ENCODE results near the gene PITRM1.

PITRM1 gene

GRCh38 chr10:3115685-3116084 lies 56.9 kb downstream of the PITRM1 start:
- TF ChIP-seq, protein P1, sequence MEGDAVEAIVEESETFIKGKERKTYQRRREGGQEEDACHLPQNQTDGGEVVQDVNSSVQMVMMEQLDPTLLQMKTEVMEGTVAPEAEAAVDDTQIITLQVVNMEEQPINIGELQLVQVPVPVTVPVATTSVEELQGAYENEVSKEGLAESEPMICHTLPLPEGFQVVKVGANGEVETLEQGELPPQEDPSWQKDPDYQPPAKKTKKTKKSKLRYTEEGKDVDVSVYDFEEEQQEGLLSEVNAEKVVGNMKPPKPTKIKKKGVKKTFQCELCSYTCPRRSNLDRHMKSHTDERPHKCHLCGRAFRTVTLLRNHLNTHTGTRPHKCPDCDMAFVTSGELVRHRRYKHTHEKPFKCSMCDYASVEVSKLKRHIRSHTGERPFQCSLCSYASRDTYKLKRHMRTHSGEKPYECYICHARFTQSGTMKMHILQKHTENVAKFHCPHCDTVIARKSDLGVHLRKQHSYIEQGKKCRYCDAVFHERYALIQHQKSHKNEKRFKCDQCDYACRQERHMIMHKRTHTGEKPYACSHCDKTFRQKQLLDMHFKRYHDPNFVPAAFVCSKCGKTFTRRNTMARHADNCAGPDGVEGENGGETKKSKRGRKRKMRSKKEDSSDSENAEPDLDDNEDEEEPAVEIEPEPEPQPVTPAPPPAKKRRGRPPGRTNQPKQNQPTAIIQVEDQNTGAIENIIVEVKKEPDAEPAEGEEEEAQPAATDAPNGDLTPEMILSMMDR (conservative IDR thresholded peaks at IDR 0.05; ENCODE audit: control insufficient read depth, insufficient read depth, low read depth, low read length) = no peak
- H3K4me3 ChIP-seq (ENCODE audit: control insufficient read depth, low read depth, low read length) = no peak overlapping the region
- DNase-seq (ENCODE audit: low read depth) = no peak

DNA sequence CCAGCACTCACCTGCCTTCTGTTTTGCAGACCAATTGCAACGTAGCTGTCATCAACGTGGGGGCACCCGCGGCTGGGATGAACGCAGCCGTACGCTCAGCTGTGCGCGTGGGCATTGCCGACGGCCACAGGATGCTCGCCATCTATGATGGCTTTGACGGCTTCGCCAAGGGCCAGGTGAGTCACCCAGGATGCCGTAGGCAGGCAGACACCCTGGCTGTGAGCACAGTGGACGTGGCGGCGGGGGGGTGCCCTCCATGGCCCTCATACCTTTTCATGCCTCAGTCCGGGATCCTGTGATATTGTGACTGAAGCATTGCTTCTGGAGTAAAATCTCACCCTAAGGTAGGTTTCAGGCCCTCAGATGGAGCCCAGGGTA lies 59.2 kb downstream of the PITRM1 start:
- no peak overlapping the region for H3K4me3 ChIP-seq (ENCODE audit: control insufficient read depth, low read depth, low read length)
- no peak for DNase-seq (ENCODE audit: low read depth)
- TF ChIP-seq, protein P1 (conservative IDR thresholded peaks at IDR 0.05; ENCODE audit: control insufficient read depth, insufficient read depth, low read depth, low read length) = no peak

DNA sequence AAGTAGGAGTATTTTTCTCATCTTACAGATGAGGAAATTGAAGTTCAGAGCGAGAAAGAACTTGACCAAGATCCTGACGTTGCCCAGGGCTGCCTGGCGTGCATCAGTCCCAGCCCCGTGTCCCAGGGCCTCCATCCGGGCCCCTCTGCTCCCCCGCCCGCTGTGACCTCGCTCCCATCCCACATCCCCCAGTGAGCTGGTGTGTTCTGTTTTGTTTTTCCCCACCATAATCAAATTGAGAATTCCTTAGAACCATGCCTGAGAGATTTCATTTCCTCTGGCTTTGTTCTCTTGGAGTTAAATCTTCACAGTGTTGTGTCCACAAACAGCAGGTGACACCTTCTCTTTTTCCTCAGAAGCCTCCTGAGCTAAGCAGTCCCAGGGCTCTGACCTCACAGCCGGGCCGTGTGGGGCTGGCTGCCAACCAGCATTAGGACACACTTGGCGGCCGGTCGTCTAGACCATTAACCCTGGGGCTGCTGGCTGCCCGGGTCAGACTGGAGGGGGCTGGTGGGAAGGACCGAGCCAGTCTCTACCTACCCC lies 60.9 kb downstream of the PITRM1 start:
- no peak overlapping the region for H3K4me3 ChIP-seq (ENCODE audit: control insufficient read depth, low read depth, low read length)

GRCh38 chr10:3110782-3111620 lies 61.6 kb downstream of the PITRM1 start:
- no peak for DNase-seq (ENCODE audit: low read depth)
- H3K4me3 ChIP-seq (ENCODE audit: control insufficient read depth, low read depth, low read length) = no peak overlapping the region
- TF ChIP-seq, protein P1 (conservative IDR thresholded peaks at IDR 0.05; ENCODE audit: control insufficient read depth, insufficient read depth, low read depth, low read length) = no peak

More for the DNA sequence above, 60.9 kb downstream of the PITRM1 start:
- TF ChIP-seq, protein P1 (conservative IDR thresholded peaks at IDR 0.05; ENCODE audit: control insufficient read depth, insufficient read depth, low read depth, low read length) = no peak
- DNase-seq (ENCODE audit: low read depth) = peak; percentile 50

- TF ChIP-seq, protein P1 (conservative IDR thresholded peaks at IDR 0.05; ENCODE audit: control insufficient read depth, insufficient read depth, low read depth, low read length) = no peak
- no peak for DNase-seq (ENCODE audit: low read depth)
- no peak overlapping the region for H3K4me3 ChIP-seq (ENCODE audit: control insufficient read depth, low read depth, low read length)
Measured at GRCh38 chr10:3109633-3110032, 62.9 kb downstream of the PITRM1 start.

GRCh38 chr10:3109196-3109595 lies 63.4 kb downstream of the PITRM1 start:
- no peak for DNase-seq (ENCODE audit: low read depth)
- H3K4me3 ChIP-seq (ENCODE audit: control insufficient read depth, low read depth, low read length) = no peak overlapping the region
- TF ChIP-seq, protein P1 (conservative IDR thresholded peaks at IDR 0.05; ENCODE audit: control insufficient read depth, insufficient read depth, low read depth, low read length) = no peak
